Measurements from ENCODE around the gene MRTFA. TPM values are rescaled to one million over a fixed set of nuclear protein-coding genes. Genes with fewer than 3 reads are reported as not detected.

The MRTFA gene
- total and polyA plus RNA-seq, 4 donors, result 7.5 to 22.0 (median 9.6) TPM

GRCh38 chr22:40517631-40518030 lies 118.9 kb downstream of the MRTFA start:
- no peak overlapping the region for H3K4me3 ChIP-seq (ENCODE audit: low read depth in 1 of 3, low read length in 3 of 3)
- H3K4me1 ChIP-seq (ENCODE audit: control insufficient read depth in 4 of 4, insufficient read depth in 4 of 4, low read length in 3 of 4), result peaks cover 0 to 6% (median 2%) of the 10 kb centered on the region in 4 donors
- H3K9me3 ChIP-seq (ENCODE audit: control insufficient read depth in 4 of 4, low read length in 3 of 4), result no peaks in the 10 kb centered on the region
- no peak overlapping the region for H3K27ac ChIP-seq (ENCODE audit: low read depth in 1 of 2, low read length in 2 of 2)
- no peaks in the 10 kb centered on the region for H3K36me3 ChIP-seq (ENCODE audit: control insufficient read depth in 4 of 4, insufficient read depth in 3 of 4, low read depth in 1 of 4, low read length in 3 of 4)
- 93% methylated on average over 3 of the region's 3 CpGs for WGBS
- no peaks in the 10 kb centered on the region for H3K27me3 ChIP-seq (ENCODE audit: control insufficient read depth in 4 of 4, insufficient read depth in 4 of 4, low read length in 3 of 4)
- no peak overlapping the region for H3K9ac ChIP-seq (ENCODE audit: low read depth in 1 of 2, low read length in 2 of 2)
- no peak for DNase-seq (ENCODE audit: low spot score)
- no peak for TF ChIP-seq FOXA1 (IDR thresholded peaks at IDR 0.05)
- TF ChIP-seq SP1 (IDR thresholded peaks at IDR 0.05), result no peak
- no peak for TF ChIP-seq HNF4G (IDR thresholded peaks at IDR 0.05)
- no peak for TF ChIP-seq TAF1 (conservative IDR thresholded peaks at IDR 0.05)
- TF ChIP-seq ATF3 (IDR thresholded peaks at IDR 0.05), result no peak

GRCh38 chr22:40516416-40516815 lies 120.1 kb downstream of the MRTFA start:
- H3K9me3 ChIP-seq (ENCODE audit: control insufficient read depth in 4 of 4, low read length in 3 of 4), result no peaks in the 10 kb centered on the region
- H3K27ac ChIP-seq (ENCODE audit: low read depth in 1 of 2, low read length in 2 of 2), result no peak overlapping the region
- TF ChIP-seq HNF4G (IDR thresholded peaks at IDR 0.05) (no peak), ZBTB33 (IDR thresholded peaks at IDR 0.05) (no peak), FOXA2 (IDR thresholded peaks at IDR 0.05) (no peak), HNF4A (conservative IDR thresholded peaks at IDR 0.05) (no peak), RAD21 (IDR thresholded peaks at IDR 0.05) (no peak), MAX (IDR thresholded peaks at IDR 0.05) (no peak), FOXA1 (IDR thresholded peaks at IDR 0.05) (no peak), YY1 (IDR thresholded peaks at IDR 0.05) (no peak), SP1 (IDR thresholded peaks at IDR 0.05) (no peak), NR2F2 (IDR thresholded peaks at IDR 0.05) (no peak), REST (IDR thresholded peaks at IDR 0.05) (no peak), RXRA (IDR thresholded peaks at IDR 0.05) (no peak), GABPA (IDR thresholded peaks at IDR 0.05 in 1 of 2, conservative IDR thresholded peaks at IDR 0.05 in 1 of 2) (no peak), EGR1 (IDR thresholded peaks at IDR 0.05; ENCODE audit: low read depth in 2 of 2) (no peak), TAF1 (conservative IDR thresholded peaks at IDR 0.05) (no peak), CTCF (IDR thresholded peaks at IDR 0.05; ENCODE audit: low read depth, low read length, missing input control) (no peak), ATF3 (IDR thresholded peaks at IDR 0.05) (no peak)
- DNase-seq (ENCODE audit: low spot score), result no peak
- H3K4me1 ChIP-seq (ENCODE audit: control insufficient read depth in 4 of 4, insufficient read depth in 4 of 4, low read length in 3 of 4), result peaks cover 0 to 6% (median 2%) of the 10 kb centered on the region in 4 donors
- H3K27me3 ChIP-seq (ENCODE audit: control insufficient read depth in 4 of 4, insufficient read depth in 4 of 4, low read length in 3 of 4), result no peaks in the 10 kb centered on the region
- no peak overlapping the region for H3K9ac ChIP-seq (ENCODE audit: low read depth in 1 of 2, low read length in 2 of 2)
- WGBS, result 90% methylated on average over 3 of the region's 3 CpGs
- no peak overlapping the region for H3K4me3 ChIP-seq (ENCODE audit: low read depth in 1 of 3, low read length in 3 of 3)
- H3K36me3 ChIP-seq (ENCODE audit: control insufficient read depth in 4 of 4, insufficient read depth in 3 of 4, low read depth in 1 of 4, low read length in 3 of 4), result no peaks in the 10 kb centered on the region
